GM12891 (cell line): ENCODE data around the gene DGKI.
"Not testable (repeated sequence)": the region's sequence is repeated elsewhere in the genome, so short reads cannot be mapped to it uniquely, and the experiment has no call there.

Experiments
- DNase-seq: peaks from one replicate; pipeline ENCODE4 v3.0.0; 2011; ENCODE audit warnings: low spot score; ENCODE audit not compliant: insufficient read length
- FAIRE-seq: peaks from 2 replicates; lab custom pipeline; 2011; peaks lifted over from hg19 to GRCh38; lab: Jason Lieb, UNC
- PAX5 ChIP-seq: IDR thresholded peaks from 2 replicates; pipeline ENCODE4 v1.6.1; 2011; ENCODE audit warnings: low read length, moderate library complexity, mild to moderate bottlenecking; ENCODE audit not compliant: insufficient read depth, severe bottlenecking
- POLR2A ChIP-seq: IDR thresholded peaks from 2 replicates; pipeline ENCODE4 v1.6.1; 2011; ENCODE audit warnings: low read depth, low read length, control low read depth
- POLR2AphosphoS5 ChIP-seq: IDR thresholded peaks from 2 replicates; pipeline ENCODE4 v1.6.1; 2011; ENCODE audit warnings: low read depth, low read length, control low read depth
- POU2F2 ChIP-seq: IDR thresholded peaks from 2 replicates; pipeline ENCODE4 v1.6.1; 2011; ENCODE audit warnings: low read depth, mild to moderate bottlenecking, control low read depth, low read length, moderate library complexity
- SPI1 ChIP-seq: IDR thresholded peaks from 2 replicates; pipeline ENCODE4 v1.6.1; 2011; ENCODE audit warnings: low read depth, low read length, control low read depth
- TAF1 ChIP-seq: IDR thresholded peaks from 2 replicates; pipeline ENCODE4 v1.6.1; 2011; ENCODE audit warnings: low read depth, low read length, control low read depth

The DGKI gene

GRCh38 chr7:137469191-137469811, 377.5 kb downstream of the DGKI start:
- DNase-seq (no peak), FAIRE-seq (no peak)
- no peak for TF ChIP-seq SPI1
- TF ChIP-seq PAX5, result no peak
- no peak for TF ChIP-seq POLR2A
- no peak for TF ChIP-seq TAF1
- no peak for TF ChIP-seq POU2F2
- TF ChIP-seq POLR2AphosphoS5, result no peak

- no peak for DNase-seq
- TF ChIP-seq SPI1 (no peak), POLR2AphosphoS5 (no peak), POU2F2 (no peak), TAF1 (no peak), POLR2A (no peak), PAX5 (no peak)
- FAIRE-seq, result no peak
Measured at GRCh38 chr7:137462847-137463246, 383.9 kb downstream of the DGKI start.

GRCh38 chr7:137462074-137462715, 384.6 kb downstream of the DGKI start:
- DNase-seq (no peak), FAIRE-seq (no peak)
- TF ChIP-seq TAF1, result no peak
- no peak for TF ChIP-seq POLR2A
- no peak for TF ChIP-seq POU2F2
- TF ChIP-seq PAX5, result no peak
- no peak for TF ChIP-seq SPI1

- FAIRE-seq, result no peak
- no peak for DNase-seq
- TF ChIP-seq PAX5 (no peak), SPI1 (no peak), POU2F2 (no peak), POLR2A (no peak), TAF1 (no peak)
Measured at GRCh38 chr7:137458399-137458798, 388.4 kb downstream of the DGKI start.

- FAIRE-seq (no peak), DNase-seq (no peak)
- TF ChIP-seq POLR2AphosphoS5 (no peak), SPI1 (no peak), POU2F2 (no peak), TAF1 (no peak), POLR2A (no peak), PAX5 (no peak)
Measured at GRCh38 chr7:137454767-137455166, 392.0 kb downstream of the DGKI start.

GRCh38 chr7:137454246-137454724, 392.5 kb downstream of the DGKI start:
- DNase-seq (no peak), FAIRE-seq (no peak)
- TF ChIP-seq TAF1 (no peak), POU2F2 (no peak), POLR2AphosphoS5 (no peak), POLR2A (no peak), SPI1 (no peak), PAX5 (no peak)

- FAIRE-seq, result no peak
- no peak for DNase-seq
- no peak for TF ChIP-seq PAX5
- no peak for TF ChIP-seq POLR2A
- no peak for TF ChIP-seq POU2F2
- TF ChIP-seq POLR2AphosphoS5, result no peak
- no peak for TF ChIP-seq SPI1
- no peak for TF ChIP-seq TAF1
Measured at GRCh38 chr7:137453356-137453755, 393.4 kb downstream of the DGKI start.

GRCh38 chr7:137449016-137449415, 397.8 kb downstream of the DGKI start:
- TF ChIP-seq SPI1 (no peak), PAX5 (no peak), POLR2AphosphoS5 (no peak), TAF1 (no peak), POU2F2 (no peak), POLR2A (no peak)
- FAIRE-seq, result no peak
- no peak for DNase-seq

GRCh38 chr7:137448572-137448971, 398.2 kb downstream of the DGKI start:
- not testable (repeated sequence) for DNase-seq, FAIRE-seq

GRCh38 chr7:137446025-137446424, 400.7 kb downstream of the DGKI start:
- no peak for FAIRE-seq
- TF ChIP-seq POLR2AphosphoS5 (no peak), SPI1 (no peak), PAX5 (no peak), POU2F2 (no peak), POLR2A (no peak), TAF1 (no peak)

GRCh38 chr7:137445268-137445667, 401.5 kb downstream of the DGKI start:
- no peak for TF ChIP-seq POLR2A
- TF ChIP-seq TAF1, result no peak
- no peak for TF ChIP-seq SPI1
- no peak for TF ChIP-seq PAX5
- no peak for TF ChIP-seq POU2F2
- no peak for TF ChIP-seq POLR2AphosphoS5
- no peak for DNase-seq
- FAIRE-seq, result no peak

More at GRCh38 chr7:137446025-137446424, 400.7 kb downstream of the DGKI start:
- no peak for DNase-seq
